B cell (primary cell): ENCODE measurements around the gene FIZ1. TPM values are rescaled to one million over a fixed set of nuclear protein-coding genes. Genes with fewer than 3 reads are reported as not detected.

Source experiments
- ATAC-seq: fragments of 200-7000 bp; cut with Tn5 transposase; one replicate; pipeline ENCODE4 v1.10.0; 2021; ENCODE audit warnings: low read depth, mild to moderate bottlenecking, moderate number of reproducible peaks, moderate library complexity
- CTCF ChIA-PET: fragments of 350-600 bp; sonication (Branson Sonifier 250); formaldehyde crosslinking; loops from one replicate; lab custom pipeline; 2021; ENCODE audit warnings: antibody characterized with exemption, inconsistent platforms; lab: Charles Lee
- POLR2A ChIA-PET: fragments of 350-600 bp; sonication (Branson Sonifier 250); formaldehyde crosslinking; loops from one replicate; lab custom pipeline; 2021; ENCODE audit warnings: antibody characterized with exemption; lab: Charles Lee
- DNase-seq: peaks from one replicate; pipeline ENCODE4 v3.0.0; 2013
- H2AFZ ChIP-seq: 2 replicates; pipeline ENCODE4 v1.6.1; 2012; ENCODE audit warnings: mild to moderate bottlenecking, low read depth, low read length; ENCODE audit not compliant: insufficient read depth, poor library complexity, severe bottlenecking
- H3K27ac ChIP-seq, 2 donors: 1 replicate in 1 of 2; 2 replicates in 1 of 2; pipeline ENCODE4 v1.5.1; 2012 to 2013; ENCODE audit warnings: low read length in 2 of 2, mild to moderate bottlenecking in 2 of 2, moderate library complexity in 1 of 2
- H3K27me3 ChIP-seq, 4 experiments: fragments of 200-600 bp in 1 of 4; sonication (generic) in 1 of 4; replicated peaks in 1 of 4; 1 replicate in 2 of 4; 2 replicates in 2 of 4; pipeline versions ENCODE4 v1.6.1 to v1.7.0; 2013 to 2016; ENCODE audit warnings: low read length in 3 of 4, mild to moderate bottlenecking in 2 of 4, mixed read lengths in 1 of 4, moderate library complexity in 1 of 4; ENCODE audit not compliant: insufficient read depth in 4 of 4, control insufficient read depth in 3 of 4; ENCODE audit errors: control extremely low read depth in 1 of 4
- H3K36me3 ChIP-seq, 2 experiments: replicated peaks in 1 of 2; 1 replicate in 1 of 2; 2 replicates in 1 of 2; pipeline versions ENCODE4 v1.6.1 to v1.7.1; 2013; ENCODE audit warnings: low read length in 1 of 2; ENCODE audit not compliant: insufficient read depth in 2 of 2, control insufficient read depth in 1 of 2; ENCODE audit errors: control extremely low read depth in 1 of 2, extremely low read depth in 1 of 2
- H3K4me1 ChIP-seq, 2 donors: fragments of 200-600 bp in 1 of 2; sonication (generic) in 1 of 2; 1 replicate in 1 of 2; 2 replicates in 1 of 2; pipeline versions ENCODE4 v1.5.1 to v1.6.1; 2013 to 2017; ENCODE audit warnings: low read length in 2 of 2; ENCODE audit not compliant: control insufficient read depth in 2 of 2, insufficient read depth in 2 of 2
- H3K4me2 ChIP-seq: replicated peaks from 2 replicates; pipeline ENCODE3; 2012; ENCODE audit warnings: mild to moderate bottlenecking, low read depth, low read length; ENCODE audit not compliant: poor library complexity, severe bottlenecking
- H3K4me3 ChIP-seq, 5 experiments: fragments of 200-600 bp in 1 of 5; sonication (generic) in 1 of 5; 1 replicate in 3 of 5; 2 replicates in 2 of 5; pipeline versions ENCODE4 v1.5.1 to v1.7.0; 2011 to 2016; ENCODE audit warnings: low read length in 4 of 5, mild to moderate bottlenecking in 4 of 5, low read depth in 2 of 5, control low read depth in 1 of 5, moderate library complexity in 1 of 5; ENCODE audit not compliant: insufficient read depth in 1 of 5; ENCODE audit errors: control extremely low read depth in 1 of 5, extremely low read depth in 1 of 5
- H3K79me2 ChIP-seq: fragments of 200-600 bp; sonication (generic); one replicate; pipeline ENCODE4 v1.6.0; 2016; ENCODE audit warnings: low read length; ENCODE audit not compliant: control insufficient read depth, insufficient read depth
- H3K9ac ChIP-seq: fragments of 200-600 bp; sonication (generic); 2 replicates; pipeline ENCODE4 v1.6.1; 2017; ENCODE audit warnings: mild to moderate bottlenecking, low read length, moderate library complexity
- H3K9me3 ChIP-seq, 3 donors: one replicate each; pipeline versions ENCODE4 v1.6.1 to v1.7.1; 2013; ENCODE audit warnings: low read length in 2 of 3; ENCODE audit not compliant: control insufficient read depth in 2 of 3, insufficient read depth in 1 of 3; ENCODE audit errors: control extremely low read depth in 1 of 3
- H4K20me1 ChIP-seq: 2 replicates; pipeline ENCODE4 v1.6.0; 2012; ENCODE audit warnings: mild to moderate bottlenecking, low read length; ENCODE audit not compliant: insufficient read depth, control insufficient read depth, poor library complexity, severe bottlenecking
- H3K27ac Mint-ChIP-seq: one replicate; pipeline ENCODE4 v1.8.0; 2021; ENCODE audit warnings: mixed read lengths
- H3K27me3 Mint-ChIP-seq: one replicate; pipeline ENCODE4 v1.8.0; 2021; ENCODE audit warnings: mixed read lengths
- H3K4me1 Mint-ChIP-seq: one replicate; pipeline ENCODE4 v1.8.0; 2021; ENCODE audit warnings: mixed read lengths
- H3K4me3 Mint-ChIP-seq: one replicate; pipeline ENCODE4 v1.8.0; 2021; ENCODE audit warnings: mixed read lengths
- H3K9me3 Mint-ChIP-seq: one replicate; pipeline ENCODE4 v1.8.0; 2022; ENCODE audit warnings: mixed read lengths; ENCODE audit not compliant: insufficient read depth
- EZH2 ChIP-seq: IDR thresholded peaks from 2 replicates; pipeline ENCODE4 v1.6.1; 2012; ENCODE audit warnings: borderline replicate concordance, low read depth, mild to moderate bottlenecking, moderate library complexity, low read length; ENCODE audit not compliant: insufficient read depth, poor library complexity, severe bottlenecking
- WGBS: methylation state at CpG from one replicate; pipeline ENCODE4 v1.1.5; 2013; ENCODE audit warnings: missing lambda C conversion rate; ENCODE audit not compliant: insufficient coverage; 5-methylcytosine and 5-hydroxymethylcytosine counted together
- intact Hi-C: fragments of 100-400 bp; cut with micrococcal nuclease; formaldehyde crosslinking; loops from one replicate; pipeline ENCODE4 v1.10.0; 2022
- polyA plus RNA-seq: library from polyadenylated mRNA; depleted of rRNA; stranded (reverse); fragments of >200 nt; gene quantifications from 2 replicates; pipeline ENCODE4 v1.2.3, GENCODE V29; 2012
- total RNA-seq, 2 donors: library from RNA; stranded (reverse); fragments of 120-200 nt in 1 of 2; gene quantifications; 1 replicate in 1 of 2; 2 replicates in 1 of 2; pipeline versions ENCODE4 v1.2.3 to v1.2.4, GENCODE V29; 2013 to 2022
- TF ChIP-seq, protein P1 (sequence below): fragments of 200-600 bp; IDR thresholded peaks from one replicate; pipeline ENCODE4 v1.8.0; 2022; ENCODE audit warnings: antibody characterized with exemption, mild to moderate bottlenecking

Gene FIZ1
- total and polyA plus RNA-seq, 2 donors (not counting 1 experiment from before 2014, with no cell fraction given): 8.0 to 26.4 TPM

DNA sequence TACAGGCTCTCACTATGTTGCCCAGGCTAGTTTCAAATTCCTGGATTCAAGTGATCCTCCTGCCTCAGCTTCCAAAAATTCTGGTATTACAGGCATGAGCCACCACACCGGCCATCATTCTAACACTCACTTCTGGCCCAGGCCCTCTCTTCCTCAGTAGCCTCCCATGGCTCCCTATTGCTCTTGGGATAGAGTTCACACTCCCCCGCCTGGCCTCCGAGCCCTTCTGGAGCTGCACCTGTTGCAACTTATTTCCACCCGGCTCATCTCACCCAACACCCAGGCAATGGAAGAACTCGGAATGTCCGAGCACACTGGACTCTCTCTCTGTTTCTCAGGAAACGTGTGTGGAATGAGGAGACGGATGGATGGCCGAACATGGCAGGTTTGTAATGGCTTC is 45.0 kb downstream of the FIZ1 start:
- no peak overlapping the region for H3K9ac ChIP-seq
- no peaks in the 10 kb centered on the region for H3K9me3 ChIP-seq
- ATAC-seq: no peak
- H3K79me2 ChIP-seq: no peaks in the 10 kb centered on the region
- Mint-ChIP-seq H3K4me3 (no peak overlapping the region), H3K27me3 (peaks cover 28% of the 10 kb centered on the region), H3K27ac (no peak overlapping the region), H3K9me3 (no peaks in the 10 kb centered on the region), H3K4me1 (peaks cover 2% of the 10 kb centered on the region)
- H3K27me3 ChIP-seq: no peaks in the 10 kb centered on the region
- no peak overlapping the region for H3K27ac ChIP-seq
- TF ChIP-seq EZH2: no peak
- TF ChIP-seq, protein P1, sequence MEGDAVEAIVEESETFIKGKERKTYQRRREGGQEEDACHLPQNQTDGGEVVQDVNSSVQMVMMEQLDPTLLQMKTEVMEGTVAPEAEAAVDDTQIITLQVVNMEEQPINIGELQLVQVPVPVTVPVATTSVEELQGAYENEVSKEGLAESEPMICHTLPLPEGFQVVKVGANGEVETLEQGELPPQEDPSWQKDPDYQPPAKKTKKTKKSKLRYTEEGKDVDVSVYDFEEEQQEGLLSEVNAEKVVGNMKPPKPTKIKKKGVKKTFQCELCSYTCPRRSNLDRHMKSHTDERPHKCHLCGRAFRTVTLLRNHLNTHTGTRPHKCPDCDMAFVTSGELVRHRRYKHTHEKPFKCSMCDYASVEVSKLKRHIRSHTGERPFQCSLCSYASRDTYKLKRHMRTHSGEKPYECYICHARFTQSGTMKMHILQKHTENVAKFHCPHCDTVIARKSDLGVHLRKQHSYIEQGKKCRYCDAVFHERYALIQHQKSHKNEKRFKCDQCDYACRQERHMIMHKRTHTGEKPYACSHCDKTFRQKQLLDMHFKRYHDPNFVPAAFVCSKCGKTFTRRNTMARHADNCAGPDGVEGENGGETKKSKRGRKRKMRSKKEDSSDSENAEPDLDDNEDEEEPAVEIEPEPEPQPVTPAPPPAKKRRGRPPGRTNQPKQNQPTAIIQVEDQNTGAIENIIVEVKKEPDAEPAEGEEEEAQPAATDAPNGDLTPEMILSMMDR: no peak
- no peak for DNase-seq
- H3K4me2 ChIP-seq: no peak overlapping the region
- no peaks in the 10 kb centered on the region for H3K36me3 ChIP-seq
- no peaks in the 10 kb centered on the region for H4K20me1 ChIP-seq
- POLR2A ChIA-PET: no interaction called here
- intact Hi-C loops: no loop called here
- no peak overlapping the region for H2AFZ ChIP-seq
- CTCF ChIA-PET: interaction anchor here (0.6 kb wide), 1 partner anchor 624 kb away, joined by 3 read pairs; no protein-coding TSS in a partner anchor
- H3K4me1 ChIP-seq: no peaks in the 10 kb centered on the region
- 94% methylated on average over 6 of the region's 9 CpGs for WGBS
- no peak overlapping the region for H3K4me3 ChIP-seq

DNA sequence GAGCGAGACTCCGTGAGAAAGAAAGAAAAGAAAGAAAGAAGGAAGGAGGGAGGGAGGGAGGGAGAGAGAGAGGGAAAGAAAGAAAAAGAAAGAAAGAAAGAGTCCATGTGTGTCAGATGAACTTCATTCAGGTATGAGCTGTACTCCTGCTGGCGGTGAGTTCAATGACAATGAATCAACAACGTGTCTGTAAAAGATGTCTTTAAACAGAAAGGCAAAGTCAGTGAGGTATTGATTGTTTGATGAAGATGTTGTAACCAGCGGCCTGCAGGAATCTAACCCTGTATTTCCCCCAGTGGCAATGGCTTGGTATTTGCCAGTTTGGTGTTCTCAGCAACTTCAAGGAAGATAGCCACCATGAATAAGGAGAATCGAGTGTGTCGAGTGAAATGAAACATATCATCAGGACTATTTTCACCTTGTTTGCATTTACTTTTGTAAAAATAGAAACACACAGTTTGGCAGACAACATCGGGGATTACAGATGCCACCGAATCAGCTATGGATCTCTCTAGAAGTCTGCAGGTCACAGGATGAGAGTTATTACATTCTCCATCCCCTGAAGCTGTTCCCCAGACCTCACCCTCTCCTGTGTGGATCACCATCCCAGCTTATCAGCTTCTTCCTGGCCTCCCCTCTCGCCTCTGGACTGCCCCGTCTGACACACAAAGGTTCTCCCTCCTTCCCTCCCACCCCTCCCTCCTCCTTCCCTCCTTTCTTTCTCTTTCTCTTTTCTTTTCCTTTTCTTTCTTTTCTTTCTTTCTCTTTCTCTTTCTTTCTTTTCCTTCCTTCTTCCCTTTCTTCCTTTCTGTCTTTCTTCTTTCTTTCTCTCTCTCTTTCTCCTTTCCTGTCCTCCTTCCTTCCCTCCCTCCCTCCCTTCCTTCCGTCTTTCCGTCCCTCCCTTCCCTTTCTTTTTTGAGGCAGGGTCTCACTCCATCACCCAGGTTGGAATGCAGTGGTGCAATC is 45.8 kb downstream of the FIZ1 start:
- H3K4me1 ChIP-seq: no peaks in the 10 kb centered on the region
- H3K27me3 Mint-ChIP-seq: peaks cover 28% of the 10 kb centered on the region
- H3K9me3 Mint-ChIP-seq: no peaks in the 10 kb centered on the region
- DNase-seq (no peak), ATAC-seq (no peak)
- no peak overlapping the region for H3K4me2 ChIP-seq
- H3K79me2 ChIP-seq: no peaks in the 10 kb centered on the region
- no peak overlapping the region for H3K27ac Mint-ChIP-seq
- no peak overlapping the region for H3K27ac ChIP-seq
- no peaks in the 10 kb centered on the region for H3K27me3 ChIP-seq
- TF ChIP-seq, protein P1: no peak
- CTCF ChIA-PET: no interaction called here
- H3K9me3 ChIP-seq: no peaks in the 10 kb centered on the region
- WGBS: 80% methylated on average over 10 of the region's 13 CpGs
- H4K20me1 ChIP-seq: no peaks in the 10 kb centered on the region
- no peaks in the 10 kb centered on the region for H3K36me3 ChIP-seq
- no peak overlapping the region for H2AFZ ChIP-seq
- no peak overlapping the region for H3K9ac ChIP-seq
- H3K4me3 Mint-ChIP-seq: no peak overlapping the region
- peaks cover 2% of the 10 kb centered on the region for H3K4me1 Mint-ChIP-seq
- POLR2A ChIA-PET: no interaction called here
- intact Hi-C loops: no loop called here
- H3K4me3 ChIP-seq: no peak overlapping the region
